OCI-LY7 (cell line): ENCODE data around the gene MAP3K10. TPM values are rescaled to one million over a fixed set of nuclear protein-coding genes. Genes with fewer than 3 reads are reported as not detected.

Experiments
- BruUV-seq: library from RNA; stranded (reverse); fragments of 400-500 nt; replicated peaks from 2 replicates; lab custom pipeline; 2021; lab: Mats Ljungman, UMichigan
- CTCF ChIA-PET: fragments of 300-600 bp; sonication (Branson Sonifier 250); formaldehyde crosslinking; loops from one replicate; lab custom pipeline; 2022; ENCODE audit warnings: antibody characterized with exemption; ENCODE audit not compliant: unreplicated experiment; lab: Charles Lee
- POLR2A ChIA-PET: fragments of 300-600 bp; sonication (Branson Sonifier 250); formaldehyde crosslinking; loops from one replicate; lab custom pipeline; 2022; ENCODE audit warnings: antibody characterized with exemption; lab: Charles Lee
- DNase-seq: peaks from one replicate; pipeline ENCODE4 v3.0.0-alpha.2; 2015; ENCODE audit warnings: low spot score
- H2AFZ ChIP-seq: fragments of 200-600 bp; sonication (generic), shearing (Covaris generic); 2 replicates; pipeline ENCODE4 v1.6.1; 2014; ENCODE audit warnings: mild to moderate bottlenecking, antibody characterized with exemption, low read length, moderate library complexity
- H3K27ac ChIP-seq: fragments of 200-600 bp; sonication (generic); 2 replicates; pipeline ENCODE4 v1.5.1; 2014; ENCODE audit warnings: mixed run types, low read depth, mild to moderate bottlenecking, moderate library complexity, low read length, inconsistent platforms; ENCODE audit not compliant: poor library complexity, severe bottlenecking
- H3K36me3 ChIP-seq: fragments of 200-600 bp; sonication (generic); 2 replicates; pipeline ENCODE4 v1.6.1; 2014; ENCODE audit warnings: mild to moderate bottlenecking, antibody characterized with exemption, low read length, moderate library complexity, mixed read lengths; ENCODE audit not compliant: insufficient read depth
- H3K4me1 ChIP-seq: fragments of 200-600 bp; sonication (generic); 2 replicates; pipeline ENCODE4 v1.5.1; 2014; ENCODE audit warnings: mild to moderate bottlenecking, low read length; ENCODE audit not compliant: insufficient read depth, poor library complexity, severe bottlenecking
- H3K4me2 ChIP-seq: fragments of 200-600 bp; sonication (generic); 2 replicates; pipeline ENCODE4 v1.6.1; 2014; ENCODE audit warnings: mild to moderate bottlenecking, low read length
- H3K4me3 ChIP-seq: fragments of 200-600 bp; sonication (generic); 2 replicates; pipeline ENCODE4 v1.5.1; 2014; ENCODE audit warnings: mild to moderate bottlenecking, low read depth, low read length; ENCODE audit not compliant: poor library complexity, severe bottlenecking
- H3K79me2 ChIP-seq: fragments of 200-600 bp; sonication (generic); 2 replicates; pipeline ENCODE4 v1.6.1; 2016; ENCODE audit warnings: low read depth, mild to moderate bottlenecking, low read length, moderate library complexity, mixed read lengths; ENCODE audit not compliant: insufficient read depth
- H3K9me2 ChIP-seq: fragments of 200-600 bp; sonication (generic); 2 replicates; pipeline ENCODE4 v1.6.1; 2016; ENCODE audit warnings: mild to moderate bottlenecking, low read length, mixed read lengths; ENCODE audit not compliant: insufficient read depth
- H3K9me3 ChIP-seq: fragments of 200-600 bp; sonication (generic); 2 replicates; pipeline ENCODE4 v1.6.1; 2014; ENCODE audit warnings: mild to moderate bottlenecking, mixed run types, low read length, mixed read lengths
- H4K20me1 ChIP-seq: fragments of 200-600 bp; sonication (generic); 2 replicates; pipeline ENCODE4 v1.6.1; 2014; ENCODE audit warnings: mild to moderate bottlenecking, antibody characterized with exemption, low read length, moderate library complexity, mixed read lengths; ENCODE audit not compliant: insufficient read depth
- EZH2phosphoT487 ChIP-seq: fragments of 200-600 bp; sonication (generic); IDR thresholded peaks from 2 replicates; pipeline ENCODE4 v1.6.1; 2018; ENCODE audit warnings: low read depth, borderline replicate concordance, mild to moderate bottlenecking, mixed run types, antibody characterized with exemption, low read length, moderate library complexity, mixed read lengths
- intact Hi-C: fragments of 100-400 bp; cut with micrococcal nuclease; formaldehyde crosslinking; loops from one replicate; pipeline ENCODE4 v1.10.0; 2022; ENCODE audit not compliant: unreplicated experiment
- total RNA-seq, 2 experiments: library from RNA; depleted of rRNA in 1 of 2; stranded (reverse); fragments of >200 nt in 1 of 2; shearing (Covaris generic) in 1 of 2; gene quantifications; 2 replicates each; pipeline ENCODE4 v1.2.3, GENCODE V29; 2014 to 2022
- TF ChIP-seq, protein P1 (sequence below): fragments of 200-600 bp; sonication (generic); conservative IDR thresholded peaks from 2 replicates; pipeline ENCODE4 v1.5.1; 2014; ENCODE audit warnings: mild to moderate bottlenecking, antibody characterized with exemption, low read length, moderate library complexity, mixed read lengths

Gene MAP3K10
- total RNA-seq, 2 experiments from 2014 or later = 20.6 to 32.5 TPM

DNA sequence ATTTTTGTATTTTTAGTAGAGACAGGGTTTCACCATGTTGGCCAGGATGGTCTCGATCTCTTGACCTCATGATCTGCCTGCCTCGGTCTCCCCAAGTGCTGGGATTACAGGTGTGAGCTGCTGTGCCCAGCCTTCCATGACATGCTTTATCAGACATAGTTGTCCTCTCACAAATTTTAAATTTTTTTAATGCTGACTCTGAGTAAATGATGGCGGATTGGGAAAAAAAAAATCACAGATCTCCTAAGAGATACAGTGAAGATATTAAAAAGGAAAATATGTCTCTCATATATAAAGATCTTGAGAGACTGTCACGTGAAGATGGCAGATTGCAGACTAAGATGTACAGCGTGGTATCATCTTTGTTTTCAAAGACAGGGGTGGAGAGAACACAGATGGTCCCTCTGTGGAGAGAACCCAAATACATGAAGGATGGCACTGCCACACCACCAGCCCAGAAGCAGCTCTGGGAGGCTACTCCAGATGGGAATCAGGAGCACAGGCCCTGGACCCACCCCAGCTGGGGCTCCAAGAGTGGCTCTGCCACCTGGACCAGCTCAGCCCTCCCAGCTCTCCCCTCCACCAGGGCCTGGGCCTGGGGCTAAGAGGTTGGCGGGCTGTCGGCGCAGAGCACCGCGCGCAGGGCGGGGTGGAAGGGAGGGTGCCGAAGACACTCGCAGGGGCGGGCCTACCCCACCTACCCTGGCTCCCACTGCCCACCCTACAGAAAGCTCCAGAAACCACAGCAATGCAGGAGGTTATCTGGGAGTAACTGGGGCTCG is 55.3 kb downstream of the MAP3K10 start:
- Histone ChIP-seq H3K4me1 (no peaks in the 10 kb centered on the region), H3K27ac (no peak overlapping the region), H4K20me1 (no peaks in the 10 kb centered on the region), H2AFZ (no peak overlapping the region), H3K4me2 (no peak overlapping the region), H3K36me3 (peaks cover 27% of the 10 kb centered on the region), H3K9me3 (no peaks in the 10 kb centered on the region), H3K79me2 (no peaks in the 10 kb centered on the region), H3K9me2 (no peaks in the 10 kb centered on the region), H3K4me3 (no peak overlapping the region)
- intact Hi-C loops = no loop called here
- POLR2A ChIA-PET = interaction anchor here (0.7 kb wide), 2 partner anchors 30 to 376 kb away, joined by 4 to 5 read pairs; no protein-coding TSS in a partner anchor
- CTCF ChIA-PET = no interaction called here
- no TSS peak for BruUV-seq
- DNase-seq = no peak
- TF ChIP-seq, protein P1, sequence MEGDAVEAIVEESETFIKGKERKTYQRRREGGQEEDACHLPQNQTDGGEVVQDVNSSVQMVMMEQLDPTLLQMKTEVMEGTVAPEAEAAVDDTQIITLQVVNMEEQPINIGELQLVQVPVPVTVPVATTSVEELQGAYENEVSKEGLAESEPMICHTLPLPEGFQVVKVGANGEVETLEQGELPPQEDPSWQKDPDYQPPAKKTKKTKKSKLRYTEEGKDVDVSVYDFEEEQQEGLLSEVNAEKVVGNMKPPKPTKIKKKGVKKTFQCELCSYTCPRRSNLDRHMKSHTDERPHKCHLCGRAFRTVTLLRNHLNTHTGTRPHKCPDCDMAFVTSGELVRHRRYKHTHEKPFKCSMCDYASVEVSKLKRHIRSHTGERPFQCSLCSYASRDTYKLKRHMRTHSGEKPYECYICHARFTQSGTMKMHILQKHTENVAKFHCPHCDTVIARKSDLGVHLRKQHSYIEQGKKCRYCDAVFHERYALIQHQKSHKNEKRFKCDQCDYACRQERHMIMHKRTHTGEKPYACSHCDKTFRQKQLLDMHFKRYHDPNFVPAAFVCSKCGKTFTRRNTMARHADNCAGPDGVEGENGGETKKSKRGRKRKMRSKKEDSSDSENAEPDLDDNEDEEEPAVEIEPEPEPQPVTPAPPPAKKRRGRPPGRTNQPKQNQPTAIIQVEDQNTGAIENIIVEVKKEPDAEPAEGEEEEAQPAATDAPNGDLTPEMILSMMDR = no peak
- TF ChIP-seq EZH2phosphoT487 = no peak

DNA sequence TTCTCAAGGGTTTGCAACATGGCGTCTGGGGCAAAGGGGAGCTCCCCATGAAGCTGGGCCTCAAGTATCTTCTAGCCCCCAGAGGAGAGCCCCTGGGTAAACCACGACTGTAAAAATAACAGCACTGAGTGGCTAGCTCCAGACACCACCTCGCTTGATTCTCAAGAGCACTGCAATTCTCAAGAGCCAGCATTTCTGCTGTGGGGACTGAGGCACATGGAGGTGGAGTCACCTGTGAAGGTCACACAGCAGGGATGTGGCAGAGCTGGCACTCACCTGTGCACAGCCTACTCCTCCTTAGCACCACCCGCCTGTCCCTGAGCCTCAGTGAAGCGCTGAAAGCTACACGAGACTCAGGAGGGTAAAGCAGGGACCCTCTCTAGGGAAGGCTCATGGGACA is 56.0 kb downstream of the MAP3K10 start:
- Histone ChIP-seq H2AFZ (no peak overlapping the region), H3K4me3 (no peak overlapping the region), H3K4me1 (no peaks in the 10 kb centered on the region), H3K79me2 (no peaks in the 10 kb centered on the region), H3K4me2 (no peak overlapping the region), H3K9me2 (no peaks in the 10 kb centered on the region), H3K9me3 (no peaks in the 10 kb centered on the region), H4K20me1 (no peaks in the 10 kb centered on the region), H3K27ac (no peak overlapping the region), H3K36me3 (peaks cover 28% of the 10 kb centered on the region; the same call in 1 of the 2 replicates)
- CTCF ChIA-PET = no interaction called here
- TF ChIP-seq, protein P1 = no peak
- no peak for TF ChIP-seq EZH2phosphoT487
- no TSS peak for BruUV-seq
- POLR2A ChIA-PET = no interaction called here
- DNase-seq = no peak
- intact Hi-C loops = no loop called here

DNA sequence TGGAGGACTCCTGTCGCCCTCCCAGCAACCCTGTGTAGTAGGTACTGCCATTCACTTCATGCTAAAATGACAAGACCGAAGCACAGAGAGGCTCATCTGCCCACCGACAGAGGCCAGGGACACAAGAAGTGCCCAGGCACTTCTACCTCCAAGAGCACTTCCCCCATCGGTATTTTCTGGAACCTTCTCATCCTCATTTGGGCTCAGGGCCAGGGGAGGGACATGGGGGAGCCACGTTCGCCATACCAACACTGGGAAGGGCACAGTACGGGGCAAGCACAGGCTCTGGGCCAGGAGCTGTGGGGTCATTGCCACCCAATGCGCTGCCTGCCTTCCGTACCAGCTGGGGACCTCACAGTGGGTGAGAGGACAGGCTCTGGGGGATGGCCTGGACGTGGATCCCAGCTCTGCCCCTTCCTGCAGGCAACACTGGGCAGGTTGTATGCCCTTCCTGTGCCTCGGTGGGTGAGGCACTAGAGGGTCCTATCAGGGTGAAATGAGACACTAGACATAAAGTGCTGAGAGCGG is 56.6 kb downstream of the MAP3K10 start:
- BruUV-seq = no TSS peak
- TF ChIP-seq, protein P1 = no peak
- no peak for TF ChIP-seq EZH2phosphoT487
- no peak for DNase-seq
- POLR2A ChIA-PET = no interaction called here
- H3K9me2 ChIP-seq = no peaks in the 10 kb centered on the region
- H3K36me3 ChIP-seq = peaks cover 31% of the 10 kb centered on the region; the same call in 1 of the 2 replicates
- no peak overlapping the region for H2AFZ ChIP-seq
- H3K9me3 ChIP-seq = no peaks in the 10 kb centered on the region
- no peak overlapping the region for H3K27ac ChIP-seq
- CTCF ChIA-PET = no interaction called here
- intact Hi-C loops = no loop called here
- no peak overlapping the region for H3K4me2 ChIP-seq
- H3K79me2 ChIP-seq = no peaks in the 10 kb centered on the region
- H3K4me3 ChIP-seq = no peak overlapping the region
- H3K4me1 ChIP-seq = no peaks in the 10 kb centered on the region
- H4K20me1 ChIP-seq = no peaks in the 10 kb centered on the region
